HepG2 (cell line): Measurements from ENCODE around the gene SMOC1. TPM values are rescaled to one million over a fixed set of nuclear protein-coding genes. Genes with fewer than 3 reads are reported as not detected.
A peak's percentile ranks its signal among the peaks of the same experiment; 100 is the strongest.

ENCODE experiments used
- E2F1 ChIP-seq: sonication (generic); formaldehyde crosslinking; IDR thresholded peaks from 2 replicates; pipeline ENCODE4 v1.5.0; 2020; ENCODE audit warnings: missing genetic modification reagents
- GABPA ChIP-seq, 2 experiments: IDR thresholded peaks; 2 replicates each; pipeline ENCODE4 v1.6.1; 2011 to 2016; ENCODE audit warnings: low read depth in 2 of 2, low read length in 1 of 2, missing biosample characterization in 1 of 2, missing genetic modification characterization in 1 of 2
- GZF1 ChIP-seq: sonication (generic); formaldehyde crosslinking; IDR thresholded peaks from 2 replicates; pipeline ENCODE4 v1.5.1; 2020; ENCODE audit warnings: mild to moderate bottlenecking, missing genetic modification reagents
- NFKBIZ ChIP-seq: IDR thresholded peaks from 2 replicates; pipeline ENCODE4 v1.6.1; 2018; ENCODE audit warnings: missing genetic modification reagents, missing compliant biosample characterization
- PAXIP1 ChIP-seq: sonication (generic); formaldehyde crosslinking; conservative IDR thresholded peaks from 2 replicates; pipeline ENCODE4 v1.4.0; 2020; ENCODE audit warnings: mild to moderate bottlenecking, missing genetic modification reagents, moderate library complexity
- PREB ChIP-seq: sonication (generic); formaldehyde crosslinking; IDR thresholded peaks from 2 replicates; pipeline ENCODE4 v1.4.0; 2020; ENCODE audit warnings: missing genetic modification reagents
- RAD21 ChIP-seq: fragments of 450-650 bp; formaldehyde crosslinking; IDR thresholded peaks from 2 replicates; pipeline ENCODE4 v1.5.0; 2020; ENCODE audit warnings: mild to moderate bottlenecking
- RNF2 ChIP-seq: fragments of 450-650 bp; conservative IDR thresholded peaks from 2 replicates; pipeline ENCODE4 v1.6.1; 2016; ENCODE audit warnings: low read depth
- SAFB2 ChIP-seq: sonication (generic); formaldehyde crosslinking; IDR thresholded peaks from 2 replicates; pipeline ENCODE4 v1.5.1; 2020; ENCODE audit warnings: missing genetic modification reagents, low read depth, mild to moderate bottlenecking, borderline replicate concordance
- SKI ChIP-seq: fragments of 450-650 bp; IDR thresholded peaks from one replicate; pipeline ENCODE4 v1.6.1; 2018; ENCODE audit warnings: mild to moderate bottlenecking; ENCODE audit not compliant: partially characterized antibody
- TFDP1 ChIP-seq: IDR thresholded peaks from 2 replicates; pipeline ENCODE4 v1.6.1; 2016; ENCODE audit warnings: missing compliant biosample characterization, missing genetic modification reagents, borderline replicate concordance
- ZFAT ChIP-seq: sonication (generic); formaldehyde crosslinking; conservative IDR thresholded peaks from 2 replicates; pipeline ENCODE4 v1.8.1; 2023; ENCODE audit warnings: missing genetic modification reagents, inconsistent platforms
- ZNF230 ChIP-seq: sonication (generic); formaldehyde crosslinking; IDR thresholded peaks from 2 replicates; pipeline ENCODE4 v1.4.0; 2020; ENCODE audit warnings: mild to moderate bottlenecking, missing genetic modification reagents
- ZNF382 ChIP-seq: sonication (generic); formaldehyde crosslinking; IDR thresholded peaks from 2 replicates; pipeline ENCODE4 v1.5.0; 2020; ENCODE audit warnings: missing genetic modification reagents, mild to moderate bottlenecking, borderline replicate concordance
- ZNF646 ChIP-seq: sonication (generic); formaldehyde crosslinking; IDR thresholded peaks from 2 replicates; pipeline ENCODE4 v1.9.0; 2021; ENCODE audit warnings: mild to moderate bottlenecking, missing genetic modification reagents
- ZNF660 ChIP-seq: sonication (generic); formaldehyde crosslinking; IDR thresholded peaks from 2 replicates; pipeline ENCODE4 v1.5.1; 2020; ENCODE audit warnings: mild to moderate bottlenecking, low read depth, missing genetic modification reagents, borderline replicate concordance
- polyA plus RNA-seq, 8 experiments: library from polyadenylated mRNA; depleted of rRNA in 3 of 8; stranded (reverse) in 7 of 8; unstranded in 1 of 8; fragments of >200 nt; fragmentation: Illumina TruSeq in 4 of 8; extraction: Trizol in 4 of 8; gene quantifications; 2 replicates each; pipeline versions ENCODE4 v1.2.1 to v1.2.3, GENCODE V29; 2011 to 2016; ENCODE audit warnings: low read depth in 4 of 8, missing spikeins in 1 of 8, mixed read lengths in 1 of 8; ENCODE audit not compliant: insufficient read depth in 1 of 8
- total RNA-seq, 5 experiments: library from RNA; depleted of rRNA; stranded (reverse); fragments of >200 nt; fragmentation: Illumina TruSeq; extraction: Trizol; gene quantifications; 2 replicates each; pipeline ENCODE4 v1.2.3, GENCODE V29; 2016; ENCODE audit warnings: low read depth in 1 of 5

Gene SMOC1
- total and polyA plus RNA-seq, 2 of the 13 experiments (the other 11 are each of a cell fraction or from before 2014, with no cell fraction given), result 17.8 to 35.6 TPM

GRCh38 chr14:70073924-70074566 is 194.8 kb downstream of the SMOC1 start (continued):
- no peak for TF ChIP-seq ZNF660 (CRISPR knock-in tag)
- no peak for TF ChIP-seq ZNF230 (CRISPR knock-in tag)
- TF ChIP-seq GZF1, result no peak
- TF ChIP-seq RNF2, result no peak
- no peak for TF ChIP-seq TFDP1 (CRISPR knock-in tag)
- no peak for TF ChIP-seq PAXIP1 (CRISPR knock-in tag)
- no peak for TF ChIP-seq PREB (CRISPR knock-in tag)
- peak; percentile 89 for TF ChIP-seq RAD21 (CRISPR knock-in tag)
- no peak for TF ChIP-seq SAFB2
- TF ChIP-seq NFKBIZ (CRISPR knock-in tag), result no peak; the same call in 1 of the 2 replicates
- TF ChIP-seq GABPA (IDR thresholded peaks at IDR 0.05; ENCODE audit: low read depth, low read length), result no peak
- TF ChIP-seq GABPA (CRISPR knock-in tag; IDR thresholded peaks at IDR 0.05; ENCODE audit: low read depth), result no peak
- TF ChIP-seq ZNF382 (CRISPR knock-in tag), result no peak
- TF ChIP-seq ZNF646 (CRISPR knock-in tag), result no peak
- no peak for TF ChIP-seq ZFAT
- TF ChIP-seq E2F1 (CRISPR knock-in tag), result no peak
- TF ChIP-seq SKI, result no peak
